SH-SY5Y (cell line): ENCODE results near the gene TIAM2.

ENCODE experiments used
- GATA2 ChIP-seq: IDR thresholded peaks from 2 replicates; pipeline ENCODE4 v1.6.1; 2011; ENCODE audit warnings: mild to moderate bottlenecking, low read depth, low read length
- GATA3 ChIP-seq: IDR thresholded peaks from 2 replicates; pipeline ENCODE4 v1.6.1; 2011; ENCODE audit warnings: low read depth, mild to moderate bottlenecking, low read length, moderate library complexity

- TF ChIP-seq GATA2 (no peak), GATA3 (no peak)
Measured at GRCh38 chr6:155228546-155229166, 233.5 kb downstream of the TIAM2 start.
